Activated CD8-positive, alpha-beta memory T cell treated with anti-CD3 and anti-CD28 coated beads, Interleukin-2, amount 50 U/mL, for 24 hours (primary cell): ENCODE results near the gene ALG1.
"Not testable (repeated sequence)": the region's sequence is repeated elsewhere in the genome, so short reads cannot be mapped to it uniquely, and the experiment has no call there.

Source experiments
- DNase-seq: peaks from one replicate; pipeline ENCODE4 v3.0.0-alpha.2; 2020; ENCODE audit errors: extremely low read depth

Gene ALG1

GRCh38 chr16:5071681-5072333 lies at the start of gene ALG1:
Gene ALG1, plus strand, starts transcription at chr16:5071843. Its CDS starts 7 bp downstream, at chr16:5071850.
- DNase-seq, result peak; percentile 70

GRCh38 chr16:5022521-5022920 lies 49.1 kb upstream of the ALG1 start:
- no peak for DNase-seq

DNA sequence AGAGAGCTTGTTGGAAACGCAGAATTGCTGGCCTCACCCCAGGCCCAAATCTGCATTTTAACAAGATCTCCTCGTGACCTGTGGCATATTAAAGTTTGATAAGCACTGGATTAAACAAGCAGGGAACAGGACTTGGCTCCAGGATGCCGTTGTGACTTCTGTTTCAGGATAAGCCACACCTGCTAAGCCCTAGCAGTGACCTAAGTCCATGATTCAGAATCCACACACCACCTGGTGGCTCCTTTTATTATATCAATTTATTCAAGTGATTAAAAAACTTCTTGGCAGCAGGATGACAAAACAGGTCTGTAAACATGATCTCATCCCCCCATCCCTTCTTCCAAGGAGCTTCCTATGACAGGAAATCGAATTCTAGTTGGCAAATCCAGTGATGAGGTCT lies 47.0 kb upstream of the ALG1 start:
- DNase-seq, result no peak

GRCh38 chr16:5025171-5025632 lies 46.4 kb upstream of the ALG1 start:
- no peak for DNase-seq

DNA sequence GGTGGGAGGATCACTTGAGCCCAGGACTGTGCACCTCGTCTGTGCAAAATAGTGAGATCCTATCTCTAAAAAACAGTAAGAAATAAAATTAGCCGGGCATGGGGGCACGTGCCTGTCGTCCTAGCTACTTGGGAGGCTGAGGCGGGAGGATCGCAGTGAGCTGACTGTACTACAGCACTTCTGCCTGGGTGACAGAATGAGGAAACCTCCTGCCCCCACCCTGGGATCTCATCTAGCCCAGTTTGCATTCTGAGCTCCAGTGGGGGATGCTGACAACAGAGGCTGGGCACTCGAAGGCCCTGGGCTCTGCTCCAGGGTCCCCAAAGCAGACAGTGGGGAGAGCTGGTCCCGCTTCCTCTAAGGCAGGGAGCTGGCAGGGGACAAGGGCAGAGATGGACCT lies 45.0 kb upstream of the ALG1 start:
- no peak for DNase-seq

DNA sequence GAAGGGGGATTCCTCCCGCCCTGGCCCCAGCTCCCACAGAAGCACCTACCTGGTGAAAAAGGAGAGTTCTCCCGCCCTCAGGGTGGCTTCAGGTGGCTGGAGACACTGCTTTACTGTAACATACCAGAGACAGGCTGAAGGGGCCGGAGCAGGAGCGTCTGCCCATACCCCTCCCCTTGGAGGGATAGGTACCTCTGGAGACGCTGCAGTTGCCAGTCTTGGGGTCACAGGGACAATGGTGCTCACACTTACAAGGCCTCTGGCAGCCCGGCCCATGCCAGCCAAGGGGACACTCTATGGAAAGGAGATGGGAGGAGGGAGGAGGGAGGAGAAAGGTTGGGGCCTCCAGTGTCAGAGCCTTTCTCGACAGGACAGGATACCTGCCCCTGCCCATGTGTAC lies 44.6 kb upstream of the ALG1 start:
- DNase-seq, result no peak

DNA sequence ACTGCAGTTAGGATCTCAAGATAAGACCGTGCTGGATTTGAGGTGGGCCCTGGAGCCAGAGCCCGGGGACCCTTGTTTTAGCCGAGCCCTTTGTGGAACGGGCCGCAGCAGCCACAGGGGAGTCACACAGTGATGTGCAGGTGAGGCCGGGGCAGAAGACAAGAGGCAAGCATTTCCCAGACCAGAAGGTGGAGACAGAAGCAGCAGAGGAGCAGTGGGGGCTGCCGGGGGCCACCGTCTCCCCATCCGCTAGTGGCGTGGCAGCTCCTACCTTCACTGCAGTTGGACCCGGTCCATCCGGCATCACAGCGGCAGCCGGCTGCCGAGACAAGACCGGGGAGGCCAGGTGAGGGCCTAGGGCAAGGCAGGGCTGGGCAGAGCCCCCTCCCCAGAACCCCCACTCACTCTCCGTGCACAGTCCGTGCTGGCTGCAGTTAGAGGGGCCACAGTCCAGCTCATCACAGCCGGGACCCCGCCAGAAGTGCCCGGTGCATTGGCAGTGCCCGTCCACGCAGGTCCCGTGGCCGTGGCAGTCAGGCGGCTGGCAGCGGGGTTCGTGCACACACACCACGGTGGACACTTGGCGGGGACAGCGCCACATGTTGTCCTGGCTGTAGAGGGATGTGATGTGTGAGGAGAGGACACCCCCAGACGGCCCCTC lies 43.9 kb upstream of the ALG1 start:
- DNase-seq, result no peak

GRCh38 chr16:5028950-5029475 lies 42.6 kb upstream of the ALG1 start:
- DNase-seq, result no peak

DNA sequence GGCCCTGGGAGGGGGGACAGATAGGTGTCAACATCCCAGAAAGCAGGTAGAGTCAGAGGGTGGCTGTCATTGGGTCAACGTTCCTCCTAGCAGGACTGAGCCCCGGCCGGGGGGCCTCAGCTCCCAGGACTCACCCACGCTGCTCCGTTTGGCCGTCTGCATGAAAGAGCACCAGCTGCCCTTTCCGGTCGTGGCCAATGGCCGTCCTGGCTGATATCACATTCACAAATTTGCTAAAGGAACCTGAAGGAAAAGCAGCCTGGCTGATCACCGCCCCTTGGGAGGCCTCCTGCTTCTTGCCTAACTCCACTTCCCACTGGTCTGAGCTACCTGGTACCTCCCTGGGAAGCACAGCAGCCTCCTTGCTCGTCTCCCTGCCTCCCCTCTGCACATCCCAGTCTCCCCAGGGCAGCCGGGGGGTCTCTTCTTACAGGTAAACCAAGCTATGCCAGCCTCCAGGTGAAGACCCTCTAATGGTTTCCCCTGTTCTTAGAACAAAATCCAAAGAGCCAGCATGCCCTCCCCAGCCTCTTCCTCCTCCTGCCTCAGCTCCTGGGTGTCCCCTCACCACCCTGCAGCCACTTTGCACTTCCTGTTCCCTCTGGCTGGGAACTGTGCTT lies 41.3 kb upstream of the ALG1 start:
- no peak for DNase-seq

DNA sequence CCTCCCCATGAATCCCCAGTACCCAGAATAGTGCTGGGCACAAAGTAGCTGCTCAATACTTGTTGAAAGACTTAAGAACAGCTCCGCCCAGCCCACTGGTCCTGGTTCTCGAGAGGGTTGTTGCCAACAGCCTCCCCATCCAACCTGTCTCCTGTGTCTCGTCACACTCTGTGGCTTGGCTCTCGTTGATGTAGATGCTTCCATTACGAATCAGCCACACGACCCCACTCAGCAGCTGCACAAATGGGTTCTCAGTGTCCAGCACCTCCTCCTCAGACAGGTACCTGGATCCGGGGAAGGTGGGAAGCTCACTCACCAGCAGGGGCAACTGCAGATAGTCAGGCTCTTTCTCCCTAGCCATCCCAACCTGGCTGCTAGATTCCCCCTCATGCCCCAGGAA lies 40.0 kb upstream of the ALG1 start:
- no peak for DNase-seq

DNA sequence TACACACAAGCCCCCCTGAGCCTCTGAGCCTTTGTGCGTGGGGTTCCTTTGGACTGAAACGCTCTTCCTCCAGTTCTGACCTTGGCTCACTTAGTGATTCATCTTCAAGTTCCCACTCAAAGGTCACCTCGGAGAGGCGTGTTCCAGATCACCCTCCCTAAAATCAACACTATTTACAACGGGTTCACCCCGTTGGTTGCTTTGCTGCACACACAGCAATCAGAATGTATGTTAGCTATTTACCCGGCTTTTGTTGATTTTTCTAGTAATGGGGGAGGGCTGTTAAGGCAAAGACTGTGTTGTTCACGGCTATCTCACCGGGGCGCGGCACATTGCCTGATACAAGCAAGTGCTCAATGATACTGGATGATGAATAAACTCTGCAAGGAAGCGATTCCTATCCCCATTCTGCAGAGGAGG lies 38.9 kb upstream of the ALG1 start:
- DNase-seq, result no peak

GRCh38 chr16:5033256-5034166 lies 38.1 kb upstream of the ALG1 start, which contains the start of gene NAGPA:
Gene NAGPA, minus strand, starts transcription at chr16:5033935. Its CDS starts 21 bp downstream, at chr16:5033914.
- peak; percentile 57 for DNase-seq

GRCh38 chr16:5034167-5034523 lies 37.5 kb upstream of the ALG1 start:
- no peak for DNase-seq

DNA sequence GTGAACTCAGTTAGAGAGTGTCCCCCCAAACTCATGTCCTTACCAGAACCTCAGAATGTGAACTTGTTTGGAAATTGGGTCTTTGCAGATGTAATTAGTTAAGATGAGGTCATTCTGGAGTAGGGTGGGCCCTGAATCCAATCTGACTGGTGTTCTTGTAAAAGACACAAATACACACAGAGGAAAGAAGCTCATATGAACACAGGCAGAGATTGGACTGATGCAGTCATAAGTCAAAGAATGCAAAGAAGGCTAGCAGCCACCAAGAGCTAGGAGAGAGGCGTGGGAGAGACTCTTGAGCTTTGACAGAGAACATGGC lies 35.8 kb upstream of the ALG1 start:
- no peak for DNase-seq

- DNase-seq, result no peak
Observed at GRCh38 chr16:5036228-5037156, 35.2 kb upstream of the ALG1 start.

GRCh38 chr16:5040451-5040850 lies 31.2 kb upstream of the ALG1 start:
- no peak for DNase-seq

DNA sequence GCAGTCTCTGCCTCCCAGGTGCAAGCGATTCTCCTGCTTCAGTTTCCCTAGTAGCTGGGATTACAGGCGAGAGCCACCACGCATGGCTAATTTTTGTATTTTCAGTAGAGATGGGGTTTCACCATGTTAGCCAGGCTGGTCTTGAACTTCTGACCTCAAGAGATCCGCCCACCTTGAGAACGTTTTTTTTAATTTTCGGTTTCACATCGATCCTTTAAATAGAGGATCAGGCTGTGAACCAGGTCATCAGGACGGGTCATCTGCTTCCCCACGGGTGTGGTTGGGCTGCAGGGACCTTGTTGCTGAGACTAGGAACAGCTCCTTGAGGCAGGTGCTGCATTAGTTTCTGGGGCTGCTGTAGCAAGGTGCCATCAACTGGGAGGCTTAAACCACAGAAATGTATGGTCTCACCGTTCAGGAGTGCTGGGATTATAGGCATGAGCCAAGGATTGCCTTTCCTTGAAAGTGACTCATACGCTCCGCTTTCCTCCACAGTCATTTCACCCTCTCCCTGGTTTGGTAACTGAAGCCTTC lies 30.0 kb upstream of the ALG1 start:
- no peak for DNase-seq

DNA sequence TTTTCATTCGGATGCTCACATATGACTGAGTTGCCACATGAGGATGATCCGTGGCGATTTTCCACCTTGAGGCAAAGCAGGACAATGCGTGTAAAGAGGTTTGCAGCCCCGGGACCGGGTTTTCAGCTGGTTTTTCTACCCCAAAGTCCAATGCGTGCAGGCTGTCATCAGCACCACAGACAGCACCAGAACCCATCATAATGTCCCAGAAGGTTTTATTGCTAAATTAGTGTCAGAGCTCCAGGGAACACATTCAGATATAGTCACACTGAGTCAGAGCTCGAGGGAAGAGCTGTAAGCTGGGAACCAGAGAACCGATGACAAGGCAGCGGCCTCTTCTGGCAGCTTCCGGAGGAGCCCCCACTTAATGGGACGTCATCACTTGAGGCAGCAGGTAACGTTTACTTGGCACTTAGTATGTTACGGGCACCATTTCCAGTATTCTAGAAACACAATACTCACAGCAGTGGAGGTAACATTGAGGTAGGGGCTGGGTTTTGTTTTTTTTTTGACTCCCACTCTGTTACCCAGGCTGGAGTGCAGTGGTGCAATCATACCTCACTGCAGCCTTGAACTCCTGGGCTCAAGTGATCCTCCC lies 29.0 kb upstream of the ALG1 start:
- no peak for DNase-seq

GRCh38 chr16:5044011-5044540 lies 27.6 kb upstream of the ALG1 start:
- no peak for DNase-seq

GRCh38 chr16:5044581-5044980 lies 27.1 kb upstream of the ALG1 start:
- not testable (repeated sequence) for DNase-seq
